Measurements from ENCODE around the gene PRPF18.
"Not testable (repeated sequence)": the region's sequence is repeated elsewhere in the genome, so short reads cannot be mapped to it uniquely, and the experiment has no call there.

Gene PRPF18, protein sequence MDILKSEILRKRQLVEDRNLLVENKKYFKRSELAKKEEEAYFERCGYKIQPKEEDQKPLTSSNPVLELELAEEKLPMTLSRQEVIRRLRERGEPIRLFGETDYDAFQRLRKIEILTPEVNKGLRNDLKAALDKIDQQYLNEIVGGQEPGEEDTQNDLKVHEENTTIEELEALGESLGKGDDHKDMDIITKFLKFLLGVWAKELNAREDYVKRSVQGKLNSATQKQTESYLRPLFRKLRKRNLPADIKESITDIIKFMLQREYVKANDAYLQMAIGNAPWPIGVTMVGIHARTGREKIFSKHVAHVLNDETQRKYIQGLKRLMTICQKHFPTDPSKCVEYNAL

GRCh38 chr10:13586676-13587355 is at the start of gene PRPF18:
Gene PRPF18, plus strand, starts transcription at chr10:13586965. Its CDS starts 122 bp downstream, at chr10:13587087.
- Histone ChIP-seq H3K4me2 (peak within 1 kb of the TSS; percentile 100), H3K9me3 (no peaks in the 10 kb centered on the region), H4K20me1 (peaks cover 45% of the 10 kb centered on the region), H3K4me1 (peaks cover 12% of the 10 kb centered on the region), H3K36me3 (peaks cover 11% of the 10 kb centered on the region), H3K27me3 (no peaks in the 10 kb centered on the region), H3K9ac (peak within 1 kb of the TSS; percentile 78), H3K27ac (peak within 1 kb of the TSS; percentile 75), H3K4me3 (peak within 1 kb of the TSS; percentile 88)
- TF ChIP-seq Cebpa-rat (IDR thresholded peaks at IDR 0.05): no peak

DNA sequence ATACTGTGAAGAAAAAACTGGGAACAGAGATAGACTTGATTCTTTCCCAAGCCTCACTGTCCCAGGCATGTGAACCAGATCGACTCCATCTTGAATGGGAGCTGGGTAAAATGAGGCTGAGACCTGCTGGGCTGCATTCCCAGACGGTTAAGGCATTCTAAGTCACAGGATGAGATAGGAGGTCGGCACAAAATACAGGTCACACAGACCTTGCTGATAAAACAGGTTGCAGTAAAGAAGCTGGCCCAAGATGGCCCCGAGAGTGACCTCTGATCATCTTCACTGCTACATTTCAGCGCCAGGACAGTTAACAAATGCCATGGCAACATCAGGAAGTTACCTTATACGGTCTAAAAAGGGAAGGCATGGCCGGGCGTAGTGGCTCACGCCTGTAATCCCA is 48.8 kb upstream of the PRPF18 start:
- not testable (repeated sequence) for H4K20me1 ChIP-seq, H3K9ac ChIP-seq, H3K27ac ChIP-seq, H3K4me1 ChIP-seq, H3K27me3 ChIP-seq, H3K9me3 ChIP-seq, H3K36me3 ChIP-seq, H3K4me3 ChIP-seq, H3K4me2 ChIP-seq

- H3K27ac ChIP-seq: no peak overlapping the region
- no peaks in the 10 kb centered on the region for H3K9me3 ChIP-seq
- no peaks in the 10 kb centered on the region for H3K4me1 ChIP-seq
- H3K9ac ChIP-seq: no peak overlapping the region
- H3K4me2 ChIP-seq: no peak overlapping the region
- H3K27me3 ChIP-seq: no peaks in the 10 kb centered on the region
- no peak overlapping the region for H3K4me3 ChIP-seq
- TF ChIP-seq Cebpa-rat (IDR thresholded peaks at IDR 0.05): no peak
- H3K36me3 ChIP-seq: no peaks in the 10 kb centered on the region
- no peaks in the 10 kb centered on the region for H4K20me1 ChIP-seq
Measured at GRCh38 chr10:13542533-13542932, 44.2 kb upstream of the PRPF18 start.

DNA sequence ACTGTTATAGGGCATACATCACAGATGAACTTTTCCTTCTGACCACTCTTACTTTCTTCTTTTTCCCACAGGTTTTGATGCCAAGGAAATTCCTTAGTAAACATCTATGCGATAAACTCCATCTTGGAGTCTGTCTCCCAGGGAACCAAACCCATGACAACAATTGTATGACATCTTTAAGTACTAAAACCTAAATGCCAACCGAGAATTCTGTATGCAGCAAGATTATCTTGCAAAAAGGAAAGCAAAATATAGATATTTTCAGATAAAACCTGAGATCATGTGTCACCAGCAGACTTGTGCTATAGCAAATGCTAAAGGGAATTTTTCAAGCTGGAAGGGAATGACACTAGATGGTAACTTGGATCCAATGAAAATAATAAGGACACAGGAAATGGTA is 36.0 kb upstream of the PRPF18 start:
- Histone ChIP-seq H3K4me1 (no peaks in the 10 kb centered on the region), H3K4me2 (no peak overlapping the region), H4K20me1 (no peaks in the 10 kb centered on the region), H3K36me3 (no peaks in the 10 kb centered on the region), H3K27ac (no peak overlapping the region), H3K9me3 (peaks cover 29% of the 10 kb centered on the region), H3K27me3 (no peaks in the 10 kb centered on the region), H3K4me3 (no peak overlapping the region), H3K9ac (no peak overlapping the region)
- no peak for TF ChIP-seq Cebpa-rat (IDR thresholded peaks at IDR 0.05)

DNA sequence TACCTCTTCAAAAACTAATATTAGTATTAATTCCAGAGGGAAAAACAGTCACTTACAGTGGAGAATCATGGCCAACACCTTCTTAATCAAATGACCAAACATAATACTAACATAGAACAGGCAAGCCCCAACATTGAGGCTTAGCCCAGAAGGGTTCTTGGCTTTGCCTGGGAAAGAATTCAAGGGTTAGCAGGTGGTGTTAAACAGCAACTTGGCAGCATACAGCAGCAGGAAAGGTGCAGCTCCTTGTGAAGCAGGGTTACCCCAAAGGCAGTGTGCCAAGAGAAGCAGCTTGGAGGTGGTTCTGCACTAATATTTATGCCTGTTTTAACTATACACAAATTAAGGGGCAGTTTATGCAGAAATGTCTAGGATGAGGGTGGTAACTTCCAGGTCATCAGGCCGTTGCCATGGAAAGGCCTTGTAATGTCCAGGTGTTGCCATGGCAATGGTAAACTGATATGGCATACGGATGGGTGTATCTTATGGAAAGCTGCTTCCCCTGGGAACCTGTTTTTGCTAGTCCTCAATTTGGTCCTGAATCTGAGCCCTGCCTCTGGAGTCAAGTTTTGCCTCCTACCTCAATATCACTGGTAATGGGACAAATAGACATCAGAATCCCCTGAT is 30.8 kb upstream of the PRPF18 start:
- H3K9ac ChIP-seq: no peak overlapping the region
- no peaks in the 10 kb centered on the region for H4K20me1 ChIP-seq
- H3K27me3 ChIP-seq: no peaks in the 10 kb centered on the region
- no peak for TF ChIP-seq Cebpa-rat (IDR thresholded peaks at IDR 0.05)
- H3K36me3 ChIP-seq: no peaks in the 10 kb centered on the region
- H3K9me3 ChIP-seq: 0 out of 2 replicates have a peak, but pooled peaks cover under 1% of the 10 kb centered on the region
- H3K4me2 ChIP-seq: no peak overlapping the region
- no peak overlapping the region for H3K4me3 ChIP-seq
- H3K4me1 ChIP-seq: no peaks in the 10 kb centered on the region
- no peak overlapping the region for H3K27ac ChIP-seq

- Histone ChIP-seq H3K4me3 (no peak overlapping the region), H3K36me3 (no peaks in the 10 kb centered on the region), H3K4me1 (peaks cover 19% of the 10 kb centered on the region), H3K9ac (no peak overlapping the region), H3K4me2 (no peak overlapping the region), H3K27me3 (no peaks in the 10 kb centered on the region), H3K9me3 (no peaks in the 10 kb centered on the region), H3K27ac (no peak overlapping the region), H4K20me1 (no peaks in the 10 kb centered on the region)
- no peak for TF ChIP-seq Cebpa-rat (IDR thresholded peaks at IDR 0.05)
Measured at GRCh38 chr10:13559124-13559700, 27.6 kb upstream of the PRPF18 start.

GRCh38 chr10:13560597-13560996 is 26.2 kb upstream of the PRPF18 start:
- H3K9me3 ChIP-seq: no peaks in the 10 kb centered on the region
- no peaks in the 10 kb centered on the region for H3K27me3 ChIP-seq
- H3K9ac ChIP-seq: no peak overlapping the region
- peaks cover 21% of the 10 kb centered on the region for H3K4me1 ChIP-seq
- H3K4me3 ChIP-seq: no peak overlapping the region
- no peak overlapping the region for H3K4me2 ChIP-seq
- no peak overlapping the region for H3K27ac ChIP-seq
- no peaks in the 10 kb centered on the region for H3K36me3 ChIP-seq
- TF ChIP-seq Cebpa-rat (IDR thresholded peaks at IDR 0.05): no peak
- H4K20me1 ChIP-seq: no peaks in the 10 kb centered on the region

DNA sequence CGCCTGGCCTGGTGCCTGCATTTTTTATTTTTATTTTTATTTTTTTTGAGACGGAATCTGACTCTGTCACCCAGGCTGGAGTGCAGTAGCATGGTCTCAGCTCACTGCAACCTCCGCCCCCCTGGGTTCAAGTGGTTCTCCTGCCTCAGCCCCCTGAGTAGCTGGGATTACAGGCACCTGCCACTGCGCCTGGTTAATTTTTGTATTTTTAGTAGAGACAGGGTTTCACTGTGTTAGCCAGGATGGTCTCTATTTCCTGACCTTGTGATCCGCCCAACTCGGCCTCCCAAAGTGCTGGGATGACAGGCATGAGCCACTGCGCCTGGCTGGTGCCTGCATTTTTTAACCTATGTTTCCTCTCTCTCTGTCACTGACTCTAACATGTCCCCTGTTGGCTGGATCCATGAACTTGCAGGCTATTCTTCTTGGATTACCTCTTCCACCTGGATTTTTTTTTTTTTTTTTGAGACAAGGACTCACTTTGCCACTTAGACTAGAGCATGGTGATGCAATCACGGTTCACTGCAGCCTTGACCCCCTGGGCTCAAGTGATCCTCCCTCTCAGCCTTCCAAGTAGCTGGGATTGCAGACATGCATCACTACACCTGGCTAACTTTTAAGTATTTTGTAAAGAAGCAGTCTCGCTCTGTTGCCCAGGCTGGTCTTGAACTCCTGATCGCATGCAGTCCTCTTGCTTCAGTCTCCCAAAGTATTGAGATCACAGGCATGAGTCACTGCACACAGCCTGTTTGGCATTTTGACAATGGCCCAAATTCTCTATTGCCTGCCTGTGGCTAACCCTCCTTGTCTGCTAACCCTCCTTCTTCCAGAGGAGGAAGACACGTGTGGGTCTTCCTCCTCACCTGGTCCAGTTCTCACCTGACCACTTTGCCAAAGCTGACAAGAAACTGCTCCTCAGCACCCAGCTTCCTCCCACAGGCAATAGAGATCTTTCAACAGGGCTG is 23.0 kb upstream of the PRPF18 start:
- Histone ChIP-seq H3K4me1 (peaks cover 21% of the 10 kb centered on the region), H3K36me3 (no peaks in the 10 kb centered on the region), H3K27me3 (no peaks in the 10 kb centered on the region), H3K4me2 (peak overlapping the region; percentile 24), H3K27ac (no peak overlapping the region), H3K9me3 (no peaks in the 10 kb centered on the region), H3K9ac (no peak overlapping the region), H4K20me1 (no peaks in the 10 kb centered on the region), H3K4me3 (no peak overlapping the region)
- no peak; the same call in 1 of the 2 replicates for TF ChIP-seq Cebpa-rat (IDR thresholded peaks at IDR 0.05)

DNA sequence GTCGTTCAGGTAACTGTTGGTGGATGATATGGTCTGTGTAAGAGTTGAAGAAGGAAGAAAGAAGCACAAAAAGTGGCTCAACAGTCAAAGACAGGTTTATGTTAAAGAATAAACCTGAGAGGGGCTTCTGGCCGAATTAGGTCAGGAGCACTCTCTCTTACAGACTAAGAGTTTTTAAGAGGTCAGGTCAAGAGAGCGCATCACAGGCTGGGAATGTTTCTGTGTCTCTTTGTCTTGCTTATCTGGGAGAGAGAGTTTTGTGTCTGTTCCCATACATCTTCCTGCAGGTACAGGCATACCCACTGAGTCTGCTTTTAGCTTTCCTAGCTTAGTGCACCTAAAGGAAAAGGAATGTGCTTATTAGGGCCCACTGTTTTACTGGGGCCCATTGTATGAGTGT is 22.2 kb upstream of the PRPF18 start:
- no peak for TF ChIP-seq Cebpa-rat (IDR thresholded peaks at IDR 0.05)
- H4K20me1 ChIP-seq: no peaks in the 10 kb centered on the region
- no peak overlapping the region for H3K4me2 ChIP-seq
- no peaks in the 10 kb centered on the region for H3K27me3 ChIP-seq
- no peaks in the 10 kb centered on the region for H3K9me3 ChIP-seq
- H3K9ac ChIP-seq: no peak overlapping the region
- no peak overlapping the region for H3K27ac ChIP-seq
- H3K4me1 ChIP-seq: peaks cover 21% of the 10 kb centered on the region
- no peaks in the 10 kb centered on the region for H3K36me3 ChIP-seq
- no peak overlapping the region for H3K4me3 ChIP-seq
